HCT116 (cell line): Measurements from ENCODE around the gene ELMO2. TPM values are rescaled to one million over a fixed set of nuclear protein-coding genes. Genes with fewer than 3 reads are reported as not detected.

Experiments
- ATAC-seq: fragments of 200-7000 bp; cut with Tn5 transposase; 2 replicates; pipeline ENCODE4 v1.9.1; 2020; ENCODE audit warnings: mild to moderate bottlenecking, moderate library complexity
- BruUV-seq: library from RNA; stranded (reverse); fragments of 400-500 nt; replicated peaks from 2 replicates; lab custom pipeline; 2021; lab: Mats Ljungman, UMichigan
- CTCF ChIA-PET: fragments of 300-600 bp; sonication (Branson Sonifier 250); formaldehyde crosslinking; loops from one replicate; lab custom pipeline; 2021; ENCODE audit warnings: antibody characterized with exemption; lab: Charles Lee
- POLR2A ChIA-PET: fragments of 300-600, 350-600 bp; sonication (Branson Sonifier 250); formaldehyde crosslinking; loops from one replicate; lab custom pipeline; 2021; ENCODE audit warnings: antibody characterized with exemption; lab: Charles Lee
- RAD21 ChIA-PET, 2 experiments: fragments of 300-600 bp; sonication (Branson Sonifier 250); formaldehyde crosslinking; loops; one replicate each; lab custom pipeline; 2023; ENCODE audit warnings: low total read pairs in 2 of 2; ENCODE audit not compliant: uncharacterized antibody in 2 of 2, unreplicated experiment in 2 of 2, low non-redundant PET in 1 of 2; lab: Charles Lee
- DNase-seq: peaks from one replicate; pipeline ENCODE4 v3.0.0-alpha.2; 2010; ENCODE audit warnings: low read depth, low spot score
- H2AFZ ChIP-seq: fragments of 200-600 bp; shearing (Covaris generic), sonication (generic); 2 replicates; pipeline ENCODE4 v1.6.1; 2017; ENCODE audit warnings: low read depth, mixed run types, mixed read lengths, antibody characterized with exemption, low read length; ENCODE audit not compliant: poor library complexity, severe bottlenecking
- H3K27ac ChIP-seq: 2 replicates; pipeline ENCODE4 v1.5.1; 2012; ENCODE audit warnings: low read depth, low read length
- H3K27me3 ChIP-seq: fragments of 200-600 bp; sonication (generic); 2 replicates; pipeline ENCODE4 v1.6.1; 2016; ENCODE audit warnings: mixed run types, low read length, mixed read lengths; ENCODE audit not compliant: insufficient read depth
- H3K36me3 ChIP-seq, 2 experiments: fragments of 200-500 bp in 1 of 2; fragments of 200-600 bp in 1 of 2; sonication (Bioruptor generic) in 1 of 2; sonication (generic) in 1 of 2; 2 replicates each; pipeline versions ENCODE4 v1.5.1 to v1.6.1; 2014 to 2016; ENCODE audit warnings: low read length in 2 of 2, inconsistent platforms in 1 of 2, mixed read lengths in 1 of 2, mixed run types in 1 of 2; ENCODE audit not compliant: insufficient read depth in 2 of 2, control insufficient read depth in 1 of 2
- H3K4me1 ChIP-seq, 2 experiments: fragments of 200-600 bp in 1 of 2; sonication (generic) in 1 of 2; 2 replicates each; pipeline versions ENCODE4 v1.5.1 to v1.6.1; 2012 to 2017; ENCODE audit warnings: low read length in 2 of 2, inconsistent platforms in 1 of 2, mild to moderate bottlenecking in 1 of 2, mixed read lengths in 1 of 2, mixed run types in 1 of 2, moderate library complexity in 1 of 2; ENCODE audit not compliant: insufficient read depth in 2 of 2, control insufficient read depth in 1 of 2
- H3K4me2 ChIP-seq: fragments of 200-600 bp; sonication (generic); 2 replicates; pipeline ENCODE4 v1.6.1; 2017; ENCODE audit warnings: mixed run types, low read length, mixed read lengths
- H3K4me3 ChIP-seq, 2 experiments: fragments of 200-600 bp in 1 of 2; sonication (generic) in 1 of 2; replicated peaks in 1 of 2; 2 replicates each; pipeline ENCODE4 v1.5.1; 2011 to 2016; ENCODE audit warnings: low read length in 2 of 2, control low read depth in 1 of 2, low read depth in 1 of 2, mild to moderate bottlenecking in 1 of 2, mixed read lengths in 1 of 2, mixed run types in 1 of 2
- H3K79me2 ChIP-seq: fragments of 200-600 bp; sonication (generic); 2 replicates; pipeline ENCODE4 v1.6.1; 2017; ENCODE audit warnings: mild to moderate bottlenecking, mixed run types, low read length, moderate library complexity, mixed read lengths; ENCODE audit not compliant: insufficient read depth
- H3K9ac ChIP-seq: fragments of 200-600 bp; sonication (generic); 2 replicates; pipeline ENCODE4 v1.6.1; 2016; ENCODE audit warnings: low read length, mixed read lengths
- H3K9me2 ChIP-seq: fragments of 200-600 bp; sonication (generic), shearing (Covaris generic); 2 replicates; pipeline ENCODE4 v1.6.1; 2017; ENCODE audit warnings: mixed run types, mild to moderate bottlenecking, moderate library complexity; ENCODE audit not compliant: insufficient read depth
- H3K9me3 ChIP-seq, 2 experiments: fragments of 200-500 bp in 1 of 2; fragments of 200-600 bp in 1 of 2; sonication (Bioruptor generic) in 1 of 2; sonication (generic) in 1 of 2; 2 replicates each; pipeline ENCODE4 v1.6.1; 2014 to 2017; ENCODE audit warnings: low read length in 2 of 2, mixed read lengths in 2 of 2, inconsistent platforms in 1 of 2, low read depth in 1 of 2, mild to moderate bottlenecking in 1 of 2, mixed run types in 1 of 2, moderate library complexity in 1 of 2; ENCODE audit not compliant: control insufficient read depth in 1 of 2, insufficient read depth in 1 of 2
- H4K20me1 ChIP-seq: fragments of 200-600 bp; sonication (generic), shearing (Covaris generic); 2 replicates; pipeline ENCODE4 v1.6.1; 2017; ENCODE audit warnings: mixed run types, mild to moderate bottlenecking, moderate library complexity; ENCODE audit not compliant: insufficient read depth
- CBX3 ChIP-seq: IDR thresholded peaks from 2 replicates; pipeline ENCODE4 v1.6.1; 2012; ENCODE audit warnings: low read depth
- CEBPB ChIP-seq: IDR thresholded peaks from 2 replicates; pipeline ENCODE4 v1.6.1; 2012; ENCODE audit warnings: low read depth
- EZH2phosphoT487 ChIP-seq: fragments of 200-600 bp; IDR thresholded peaks from 2 replicates; pipeline ENCODE4 v1.6.1; 2018; ENCODE audit warnings: antibody characterized with exemption, borderline replicate concordance
- FOSL1 ChIP-seq: IDR thresholded peaks from 2 replicates; pipeline ENCODE4 v1.6.1; 2012; ENCODE audit warnings: low read depth
- RAD21 ChIP-seq: IDR thresholded peaks from 2 replicates; pipeline ENCODE4 v1.6.1; 2012; ENCODE audit warnings: low read depth, mild to moderate bottlenecking
- SP1 ChIP-seq: IDR thresholded peaks from 2 replicates; pipeline ENCODE4 v1.6.1; 2012; ENCODE audit warnings: low read depth
- YY1 ChIP-seq: IDR thresholded peaks from 2 replicates; pipeline ENCODE4 v1.6.1; 2011; ENCODE audit warnings: low read length, low read depth, moderate library complexity, mild to moderate bottlenecking; ENCODE audit not compliant: insufficient replicate concordance; ENCODE audit errors: extremely low read depth
- intact Hi-C: fragments of 100-400 bp; cut with micrococcal nuclease; formaldehyde crosslinking; loops from 2 replicates; pipeline ENCODE4 v1.10.0; 2022
- total RNA-seq: library from RNA; stranded (reverse); gene quantifications from one replicate; pipeline ENCODE4 v1.2.1, GENCODE V29; 2021; ENCODE audit not compliant: unreplicated experiment
- TF ChIP-seq, protein P1 (sequence below), 3 experiments: fragments of 200-600 bp in 1 of 3; sonication (generic) in 1 of 3; IDR thresholded peaks in 2 of 3; conservative IDR thresholded peaks in 1 of 3; 2 replicates each; pipeline ENCODE4 v1.5.1; 2012 to 2017; ENCODE audit warnings: low read depth in 2 of 3, low read length in 2 of 3, antibody characterized with exemption in 1 of 3, borderline replicate concordance in 1 of 3, control low read depth in 1 of 3, mild to moderate bottlenecking in 1 of 3, mixed read lengths in 1 of 3, mixed run types in 1 of 3, moderate library complexity in 1 of 3; ENCODE audit not compliant: insufficient read depth in 1 of 3
- TF ChIP-seq, protein P2 (sequence below): IDR thresholded peaks from 2 replicates; pipeline ENCODE4 v1.6.1; 2012
- TF ChIP-seq, protein P3 (sequence below): IDR thresholded peaks from 2 replicates; pipeline ENCODE4 v1.6.1; 2011; ENCODE audit warnings: mild to moderate bottlenecking, low read length, moderate library complexity; ENCODE audit not compliant: insufficient replicate concordance; ENCODE audit errors: extremely low read depth

The ELMO2 gene
- total RNA-seq, 1 experiment from 2014 or later, result 22.9 TPM

DNA sequence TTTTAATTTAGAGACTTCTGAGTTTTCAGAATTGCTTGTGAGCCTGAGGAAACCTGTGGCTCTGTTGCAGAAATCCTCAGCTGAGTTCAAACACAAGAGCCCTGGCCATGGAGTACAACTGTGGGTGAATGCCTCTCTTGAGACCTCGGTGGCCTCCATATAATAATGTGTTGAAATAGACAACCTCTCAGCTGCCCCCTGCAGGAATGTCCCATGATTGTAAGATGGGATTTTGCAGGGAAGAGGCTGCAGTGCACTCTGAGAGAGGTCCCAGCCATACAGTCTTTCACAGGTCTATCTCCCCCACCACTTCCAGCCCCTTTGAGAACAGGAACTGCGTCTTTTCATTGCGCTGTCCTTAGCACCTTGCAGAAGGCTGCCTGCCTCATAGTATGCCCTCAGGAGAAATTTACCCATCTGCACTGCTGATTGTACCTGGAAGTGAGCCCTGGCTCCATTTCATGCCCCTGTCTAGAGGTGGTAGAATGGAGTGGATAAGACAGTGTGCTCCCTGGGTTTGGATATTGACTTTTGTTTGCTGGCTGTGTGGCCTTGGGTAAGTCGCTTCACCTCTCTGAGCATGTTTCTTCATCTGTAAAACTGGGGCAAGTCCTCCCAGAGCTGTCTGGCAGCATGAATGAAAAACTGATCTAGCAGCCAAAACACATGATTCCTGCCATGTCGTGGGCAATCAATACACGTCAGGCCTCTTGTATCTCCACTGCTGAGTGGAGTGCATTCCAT lies 81.3 kb downstream of the ELMO2 start:
- peak; percentile 56 for TF ChIP-seq RAD21
- TF ChIP-seq, protein P1, sequence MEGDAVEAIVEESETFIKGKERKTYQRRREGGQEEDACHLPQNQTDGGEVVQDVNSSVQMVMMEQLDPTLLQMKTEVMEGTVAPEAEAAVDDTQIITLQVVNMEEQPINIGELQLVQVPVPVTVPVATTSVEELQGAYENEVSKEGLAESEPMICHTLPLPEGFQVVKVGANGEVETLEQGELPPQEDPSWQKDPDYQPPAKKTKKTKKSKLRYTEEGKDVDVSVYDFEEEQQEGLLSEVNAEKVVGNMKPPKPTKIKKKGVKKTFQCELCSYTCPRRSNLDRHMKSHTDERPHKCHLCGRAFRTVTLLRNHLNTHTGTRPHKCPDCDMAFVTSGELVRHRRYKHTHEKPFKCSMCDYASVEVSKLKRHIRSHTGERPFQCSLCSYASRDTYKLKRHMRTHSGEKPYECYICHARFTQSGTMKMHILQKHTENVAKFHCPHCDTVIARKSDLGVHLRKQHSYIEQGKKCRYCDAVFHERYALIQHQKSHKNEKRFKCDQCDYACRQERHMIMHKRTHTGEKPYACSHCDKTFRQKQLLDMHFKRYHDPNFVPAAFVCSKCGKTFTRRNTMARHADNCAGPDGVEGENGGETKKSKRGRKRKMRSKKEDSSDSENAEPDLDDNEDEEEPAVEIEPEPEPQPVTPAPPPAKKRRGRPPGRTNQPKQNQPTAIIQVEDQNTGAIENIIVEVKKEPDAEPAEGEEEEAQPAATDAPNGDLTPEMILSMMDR (IDR thresholded peaks at IDR 0.05 in 2 of 3, conservative IDR thresholded peaks at IDR 0.05 in 1 of 3; ENCODE audit: borderline replicate concordance in 1 of 3, insufficient read depth in 1 of 3, low read depth in 2 of 3, low read length in 2 of 3), result peak; percentile 43 to 58 (median 56); a peak in 5 of 6 replicates
- TF ChIP-seq FOSL1, result no peak
- DNase-seq (no peak), ATAC-seq (peak; percentile 97)
- Histone ChIP-seq H3K27ac (no peak overlapping the region), H2AFZ (no peak overlapping the region), H3K4me1 (no peaks in the 10 kb centered on the region), H3K9ac (no peak overlapping the region), H3K4me2 (no peak overlapping the region), H3K79me2 (no peaks in the 10 kb centered on the region), H4K20me1 (no peaks in the 10 kb centered on the region), H3K9me2 (no peaks in the 10 kb centered on the region), H3K36me3 (no peaks in the 10 kb centered on the region), H3K27me3 (no peaks in the 10 kb centered on the region; the same call in 1 of the 2 replicates), H3K4me3 (no peak overlapping the region), H3K9me3 (no peaks in the 10 kb centered on the region)
- ChIA-PET POLR2A (no interaction called here), RAD21 (no interaction called here), CTCF (interaction anchor here (1.4 kb wide), 1 partner anchor 18 kb away, joined by 4 read pairs; no protein-coding TSS in a partner anchor)
- BruUV-seq, result no TSS peak
- intact Hi-C loops, result loop anchor here (1.0 to 10.0 kb wide), 2 partner anchors 193 to 300 kb away; partner anchors contain the start of gene SLC12A5

DNA sequence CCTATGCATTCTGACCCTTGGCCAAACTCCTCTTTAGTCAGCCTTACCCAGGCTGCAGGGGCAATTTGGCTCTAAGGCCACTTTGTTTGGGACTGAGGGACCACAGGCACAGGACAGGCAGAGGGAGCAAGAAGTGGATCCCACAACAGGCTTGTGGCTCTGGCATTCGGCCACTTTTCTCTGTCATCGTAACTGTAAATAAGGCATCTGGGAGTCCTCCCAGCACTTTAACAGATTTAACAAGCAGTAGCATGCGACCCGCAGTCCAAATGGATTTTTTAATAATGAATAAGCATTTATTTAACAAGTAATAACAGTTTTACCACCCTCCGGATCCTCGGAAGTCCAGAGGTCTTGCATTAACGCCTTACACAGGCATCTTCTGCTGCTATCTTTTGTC lies 82.0 kb downstream of the ELMO2 start:
- CTCF ChIA-PET, result interaction anchor here (1.4 kb wide), 1 partner anchor 18 kb away, joined by 4 read pairs; no protein-coding TSS in a partner anchor
- H3K36me3 ChIP-seq, result no peaks in the 10 kb centered on the region
- H3K27ac ChIP-seq, result no peak overlapping the region
- BruUV-seq, result no TSS peak
- no peak overlapping the region for H3K9ac ChIP-seq
- no peak for DNase-seq
- no peaks in the 10 kb centered on the region for H3K79me2 ChIP-seq
- H4K20me1 ChIP-seq, result no peaks in the 10 kb centered on the region
- no peaks in the 10 kb centered on the region for H3K9me2 ChIP-seq
- no peaks in the 10 kb centered on the region for H3K4me1 ChIP-seq
- no peaks in the 10 kb centered on the region; the same call in 1 of the 2 replicates for H3K27me3 ChIP-seq
- no peak for ATAC-seq
- H3K4me3 ChIP-seq, result no peak overlapping the region
- no peaks in the 10 kb centered on the region for H3K9me3 ChIP-seq
- POLR2A ChIA-PET, result no interaction called here
- intact Hi-C loops, result loop anchor here (10.0 kb wide), 1 partner anchor 300 kb away; the partner anchor contains the start of gene SLC12A5
- RAD21 ChIA-PET, result no interaction called here
- no peak overlapping the region for H2AFZ ChIP-seq
- H3K4me2 ChIP-seq, result no peak overlapping the region
- TF ChIP-seq SP1 (no peak), CEBPB (no peak), CBX3 (no peak), YY1 (no peak), EZH2phosphoT487 (no peak), RAD21 (no peak)
- TF ChIP-seq, protein P2, sequence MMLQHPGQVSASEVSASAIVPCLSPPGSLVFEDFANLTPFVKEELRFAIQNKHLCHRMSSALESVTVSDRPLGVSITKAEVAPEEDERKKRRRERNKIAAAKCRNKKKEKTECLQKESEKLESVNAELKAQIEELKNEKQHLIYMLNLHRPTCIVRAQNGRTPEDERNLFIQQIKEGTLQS, result no peak
- TF ChIP-seq, protein P1 (IDR thresholded peaks at IDR 0.05 in 2 of 3, conservative IDR thresholded peaks at IDR 0.05 in 1 of 3; ENCODE audit: borderline replicate concordance in 1 of 3, insufficient read depth in 1 of 3, low read depth in 2 of 3, low read length in 2 of 3), result no peak
- TF ChIP-seq, protein P3, sequence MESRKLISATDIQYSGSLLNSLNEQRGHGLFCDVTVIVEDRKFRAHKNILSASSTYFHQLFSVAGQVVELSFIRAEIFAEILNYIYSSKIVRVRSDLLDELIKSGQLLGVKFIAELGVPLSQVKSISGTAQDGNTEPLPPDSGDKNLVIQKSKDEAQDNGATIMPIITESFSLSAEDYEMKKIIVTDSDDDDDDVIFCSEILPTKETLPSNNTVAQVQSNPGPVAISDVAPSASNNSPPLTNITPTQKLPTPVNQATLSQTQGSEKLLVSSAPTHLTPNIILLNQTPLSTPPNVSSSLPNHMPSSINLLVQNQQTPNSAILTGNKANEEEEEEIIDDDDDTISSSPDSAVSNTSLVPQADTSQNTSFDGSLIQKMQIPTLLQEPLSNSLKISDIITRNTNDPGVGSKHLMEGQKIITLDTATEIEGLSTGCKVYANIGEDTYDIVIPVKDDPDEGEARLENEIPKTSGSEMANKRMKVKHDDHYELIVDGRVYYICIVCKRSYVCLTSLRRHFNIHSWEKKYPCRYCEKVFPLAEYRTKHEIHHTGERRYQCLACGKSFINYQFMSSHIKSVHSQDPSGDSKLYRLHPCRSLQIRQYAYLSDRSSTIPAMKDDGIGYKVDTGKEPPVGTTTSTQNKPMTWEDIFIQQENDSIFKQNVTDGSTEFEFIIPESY, result no peak
